ENCODE measurements around the gene LCORL. TPM values are rescaled to one million over a fixed set of nuclear protein-coding genes. Genes with fewer than 3 reads are reported as not detected.
A peak's percentile ranks its signal among the peaks of the same experiment; 100 is the strongest.

LCORL gene
- total and polyA plus RNA-seq, 9 of the 15 experiments (the other 6 are each of a cell fraction or from before 2014, with no cell fraction given) = 3.1 to 24.5 (median 11.1) TPM

DNA sequence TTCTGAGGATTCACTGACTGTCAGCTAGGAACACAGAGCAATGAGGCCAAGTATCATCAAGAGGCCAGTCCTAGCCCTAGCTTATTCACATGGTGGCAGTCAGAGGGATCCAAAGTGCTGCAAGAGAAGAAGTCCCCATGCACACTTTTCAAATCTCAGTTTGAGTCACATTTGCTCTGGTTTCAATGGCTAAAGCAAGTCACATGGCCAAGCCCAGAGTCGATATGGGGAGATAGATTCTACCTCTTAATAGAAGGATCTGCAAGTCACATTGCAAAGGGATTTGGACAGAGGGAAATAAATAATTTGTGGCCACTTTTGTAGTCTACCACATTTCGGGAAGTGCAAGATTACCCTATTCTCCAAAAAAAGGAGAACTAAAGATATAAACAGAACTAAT, 3.7 kb upstream of the LCORL start:
- ATAC-seq (no peak), FAIRE-seq (no peak), DNase-seq (ENCODE audit: extremely low read depth in 1 of 4, low spot score in 3 of 4) (no peak)
- in situ Hi-C loops (cut with MboI) = no loop called here
- intact Hi-C loops (cut with micrococcal nuclease) = loop anchor here (10.0 kb wide), 1 partner anchor 480 kb away; no protein-coding TSS in a partner anchor
- Histone ChIP-seq H3K36me3 (ENCODE audit: control insufficient read depth, insufficient read depth, low read length) (no peaks in the 10 kb centered on the region), H3K9me1 (ENCODE audit: control insufficient read depth, insufficient read depth, low read length) (no peaks in the 10 kb centered on the region), H3K9ac (ENCODE audit: insufficient read depth in 1 of 2, low read depth in 2 of 2, low read length in 2 of 2) (no peak overlapping the region), H3K27me3 (ENCODE audit: control insufficient read depth in 2 of 2, insufficient read depth in 2 of 2, low read length in 2 of 2) (no peaks in the 10 kb centered on the region), H3K4me3 (no peak overlapping the region), H3K4me2 (ENCODE audit: insufficient read depth, low read length) (no peak overlapping the region), H2AFZ (ENCODE audit: low read depth, low read length) (no peak overlapping the region), H3K79me2 (ENCODE audit: control insufficient read depth, insufficient read depth, low read length) (peaks cover 9% of the 10 kb centered on the region), H3K9me3 (replicated peaks; ENCODE audit: control insufficient read depth, insufficient read depth, low read depth, low read length) (no peaks in the 10 kb centered on the region), H4K20me1 (replicated peaks; ENCODE audit: control insufficient read depth, insufficient read depth, low read length) (peaks cover 3% of the 10 kb centered on the region), H3K27ac (ENCODE audit: extremely low read depth, low read depth, low read length) (no peak overlapping the region), H3K4me1 (replicated peaks in 1 of 2; ENCODE audit: control insufficient read depth in 2 of 2, insufficient read depth in 2 of 2, low read length in 2 of 2) (no peaks in the 10 kb centered on the region; a peak in 1 of 5 replicates)
- POLR2A ChIA-PET = interaction anchor here (0.9 kb wide), 1 partner anchor 17 kb away, joined by 4 read pairs; no protein-coding TSS in a partner anchor
- TF ChIP-seq, protein P1, sequence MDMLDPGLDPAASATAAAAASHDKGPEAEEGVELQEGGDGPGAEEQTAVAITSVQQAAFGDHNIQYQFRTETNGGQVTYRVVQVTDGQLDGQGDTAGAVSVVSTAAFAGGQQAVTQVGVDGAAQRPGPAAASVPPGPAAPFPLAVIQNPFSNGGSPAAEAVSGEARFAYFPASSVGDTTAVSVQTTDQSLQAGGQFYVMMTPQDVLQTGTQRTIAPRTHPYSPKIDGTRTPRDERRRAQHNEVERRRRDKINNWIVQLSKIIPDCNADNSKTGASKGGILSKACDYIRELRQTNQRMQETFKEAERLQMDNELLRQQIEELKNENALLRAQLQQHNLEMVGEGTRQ (CRISPR knock-in tag; IDR thresholded peaks at IDR 0.05) = peak; percentile 17; the same call in 1 of the 2 replicates
- no peak for TF ChIP-seq PHF8 (IDR thresholded peaks at IDR 0.05; ENCODE audit: borderline replicate concordance, low read length)
- no peak for TF ChIP-seq ELF1 (tag; IDR thresholded peaks at IDR 0.05)
- BruUV-seq (replicated peaks) = no TSS peak
- WGBS (ENCODE audit: insufficient coverage, low coverage, missing lambda C conversion rate) = 35% methylated on average over 2 of the region's 2 CpGs
- CTCF ChIA-PET (ENCODE audit: low intra/inter-chr PET ratio) = no interaction called here

DNA sequence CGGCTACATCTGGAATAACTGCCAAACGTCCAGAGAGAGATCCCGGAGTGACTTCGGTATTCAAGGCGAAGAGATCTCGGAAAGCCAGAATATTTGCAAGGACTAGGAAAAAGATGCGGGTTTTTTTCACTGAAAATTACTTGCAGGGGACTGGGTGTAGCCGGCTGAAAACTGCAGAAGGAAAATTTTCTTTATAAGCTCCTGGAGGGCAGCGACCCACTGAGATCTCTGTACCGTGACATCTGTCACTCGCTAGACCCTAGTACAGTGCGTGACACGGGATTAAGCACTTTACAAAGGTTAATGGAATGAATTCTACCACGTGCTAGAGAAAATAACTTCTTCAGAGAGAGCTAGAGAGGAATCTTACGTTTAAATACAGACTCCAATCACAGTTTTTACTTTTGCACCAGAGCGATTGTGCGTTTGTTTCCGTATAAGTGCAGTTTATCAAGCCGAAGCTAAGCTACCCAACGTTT, 1.1 kb upstream of the LCORL start:
- FAIRE-seq (no peak), ATAC-seq (no peak), DNase-seq (ENCODE audit: extremely low read depth in 1 of 4, low spot score in 3 of 4) (peak in 1 of 4 experiments; percentile 15)
- in situ Hi-C loops (cut with MboI) (no loop called here), intact Hi-C loops (cut with micrococcal nuclease) (loop anchor here (10.0 kb wide), 1 partner anchor 478 kb away; no protein-coding TSS in a partner anchor)
- CTCF ChIA-PET (ENCODE audit: low intra/inter-chr PET ratio) = interaction anchor here (0.7 kb wide), 1 partner anchor 88 kb away, joined by 3 read pairs; no protein-coding TSS in a partner anchor
- Histone ChIP-seq H3K79me2 (ENCODE audit: control insufficient read depth, insufficient read depth, low read length) (peaks cover 36% of the 10 kb centered on the region), H3K4me2 (ENCODE audit: insufficient read depth, low read length) (peak overlapping the region; percentile 97), H3K27me3 (ENCODE audit: control insufficient read depth in 2 of 2, insufficient read depth in 2 of 2, low read length in 2 of 2) (no peaks in the 10 kb centered on the region), H3K4me1 (replicated peaks in 1 of 2; ENCODE audit: control insufficient read depth in 2 of 2, insufficient read depth in 2 of 2, low read length in 2 of 2) (no peaks in the 10 kb centered on the region; a peak in 1 of 5 replicates), H3K36me3 (ENCODE audit: control insufficient read depth, insufficient read depth, low read length) (no peaks in the 10 kb centered on the region), H3K4me3 (peak overlapping the region; percentile 94), H2AFZ (ENCODE audit: low read depth, low read length) (peak overlapping the region; percentile 99), H3K9me3 (replicated peaks; ENCODE audit: control insufficient read depth, insufficient read depth, low read depth, low read length) (no peaks in the 10 kb centered on the region), H3K27ac (ENCODE audit: extremely low read depth, low read depth, low read length) (peak overlapping the region; percentile 95), H4K20me1 (replicated peaks; ENCODE audit: control insufficient read depth, insufficient read depth, low read length) (peaks cover 7% of the 10 kb centered on the region), H3K9ac (ENCODE audit: insufficient read depth in 1 of 2, low read depth in 2 of 2, low read length in 2 of 2) (peak overlapping the region; percentile 85 to 96), H3K9me1 (ENCODE audit: control insufficient read depth, insufficient read depth, low read length) (no peaks in the 10 kb centered on the region)
- BruUV-seq (replicated peaks) = TSS peak; percentile 91
- WGBS (ENCODE audit: insufficient coverage, low coverage, missing lambda C conversion rate) = under 1% methylated on average over 19 of the region's 20 CpGs
- POLR2A ChIA-PET = interaction anchor here (1.0 kb wide), 1 partner anchor 10 kb away, joined by 5 read pairs; no protein-coding TSS in a partner anchor
- TF ChIP-seq MEF2A (IDR thresholded peaks at IDR 0.05; ENCODE audit: control insufficient read depth, low read depth, low read length) = no peak
- TF ChIP-seq, protein P2, sequence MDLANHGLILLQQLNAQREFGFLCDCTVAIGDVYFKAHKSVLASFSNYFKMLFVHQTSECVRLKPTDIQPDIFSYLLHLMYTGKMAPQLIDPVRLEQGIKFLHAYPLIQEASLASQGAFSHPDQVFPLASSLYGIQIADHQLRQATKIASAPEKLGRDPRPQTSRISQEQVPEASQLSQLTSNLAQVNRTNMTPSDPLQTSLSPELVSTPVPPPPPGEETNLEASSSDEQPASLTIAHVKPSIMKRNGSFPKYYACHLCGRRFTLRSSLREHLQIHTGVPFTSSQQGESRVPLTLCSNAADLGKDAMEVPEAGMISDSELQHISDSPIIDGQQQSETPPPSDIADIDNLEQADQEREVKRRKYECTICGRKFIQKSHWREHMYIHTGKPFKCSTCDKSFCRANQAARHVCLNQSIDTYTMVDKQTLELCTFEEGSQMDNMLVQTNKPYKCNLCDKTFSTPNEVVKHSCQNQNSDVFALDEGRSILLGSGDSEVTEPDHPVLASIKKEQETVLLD (IDR thresholded peaks at IDR 0.05) = 0 out of 2 replicates have a peak, but pooled peaks have one; percentile 1
- TF ChIP-seq SAP30 (IDR thresholded peaks at IDR 0.05; ENCODE audit: borderline replicate concordance, insufficient read depth, low read depth, low read length, poor library complexity, severe bottlenecking) = no peak
- TF ChIP-seq RNF2 (IDR thresholded peaks at IDR 0.05) = 0 out of 2 replicates have a peak, but pooled peaks have one; percentile 13
- TF ChIP-seq, protein P3, sequence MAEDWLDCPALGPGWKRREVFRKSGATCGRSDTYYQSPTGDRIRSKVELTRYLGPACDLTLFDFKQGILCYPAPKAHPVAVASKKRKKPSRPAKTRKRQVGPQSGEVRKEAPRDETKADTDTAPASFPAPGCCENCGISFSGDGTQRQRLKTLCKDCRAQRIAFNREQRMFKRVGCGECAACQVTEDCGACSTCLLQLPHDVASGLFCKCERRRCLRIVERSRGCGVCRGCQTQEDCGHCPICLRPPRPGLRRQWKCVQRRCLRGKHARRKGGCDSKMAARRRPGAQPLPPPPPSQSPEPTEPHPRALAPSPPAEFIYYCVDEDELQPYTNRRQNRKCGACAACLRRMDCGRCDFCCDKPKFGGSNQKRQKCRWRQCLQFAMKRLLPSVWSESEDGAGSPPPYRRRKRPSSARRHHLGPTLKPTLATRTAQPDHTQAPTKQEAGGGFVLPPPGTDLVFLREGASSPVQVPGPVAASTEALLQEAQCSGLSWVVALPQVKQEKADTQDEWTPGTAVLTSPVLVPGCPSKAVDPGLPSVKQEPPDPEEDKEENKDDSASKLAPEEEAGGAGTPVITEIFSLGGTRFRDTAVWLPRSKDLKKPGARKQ (CRISPR knock-in tag; IDR thresholded peaks at IDR 0.05) = no peak
- TF ChIP-seq SMARCE1 (IDR thresholded peaks at IDR 0.05) = 0 out of 2 replicates have a peak, but pooled peaks have one; percentile 7
- no peak for TF ChIP-seq TBP (optimal IDR thresholded peaks at IDR 0.05; ENCODE audit: low read depth, low read length)

All from K562 (cell line).